ENCODE data around the gene BATF.

The BATF gene

DNA sequence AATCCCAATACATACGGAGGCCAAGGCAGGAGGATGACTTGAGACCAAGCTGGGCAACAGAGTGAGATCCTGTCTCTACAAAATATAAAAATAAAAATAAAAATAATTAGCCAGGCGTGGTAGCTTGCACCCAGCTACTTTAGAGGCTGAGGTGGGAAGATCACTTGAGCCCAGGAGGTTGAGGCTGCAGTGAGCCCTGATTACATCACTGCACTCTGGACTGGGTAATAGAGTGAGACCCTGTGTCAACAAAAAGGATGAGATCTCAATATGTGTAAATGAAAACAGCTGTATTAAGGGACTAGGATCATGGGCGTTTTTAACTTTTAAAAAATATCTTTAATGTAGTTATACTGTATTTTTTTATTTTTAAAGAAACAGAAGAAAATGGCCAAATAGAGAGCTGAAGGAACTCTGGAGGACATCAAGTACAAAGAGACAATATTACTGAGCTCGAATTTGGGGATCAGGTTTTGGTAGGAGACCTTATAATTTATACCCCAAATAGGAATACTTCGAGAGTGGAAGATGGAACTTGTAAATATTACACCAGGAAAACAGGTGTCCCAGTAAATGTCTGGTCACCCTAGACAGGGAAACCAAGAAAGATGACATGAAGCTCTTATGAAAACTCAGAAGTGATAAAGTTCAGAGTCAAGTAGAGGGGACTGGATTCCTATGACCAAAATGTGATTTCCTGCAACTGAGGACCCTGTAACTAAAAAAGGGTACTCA, 13.1 kb downstream of the BATF start:
- no peak for DNase-seq

GRCh38 chr14:75537071-75537470, 14.8 kb downstream of the BATF start:
- no peak for DNase-seq

- no peak for DNase-seq
These were observed 16.9 kb downstream of the BATF start for GRCh38 chr14:75539162-75539560.

- DNase-seq = no peak
These were observed 17.6 kb downstream of the BATF start for GRCh38 chr14:75539561-75540478.

DNA sequence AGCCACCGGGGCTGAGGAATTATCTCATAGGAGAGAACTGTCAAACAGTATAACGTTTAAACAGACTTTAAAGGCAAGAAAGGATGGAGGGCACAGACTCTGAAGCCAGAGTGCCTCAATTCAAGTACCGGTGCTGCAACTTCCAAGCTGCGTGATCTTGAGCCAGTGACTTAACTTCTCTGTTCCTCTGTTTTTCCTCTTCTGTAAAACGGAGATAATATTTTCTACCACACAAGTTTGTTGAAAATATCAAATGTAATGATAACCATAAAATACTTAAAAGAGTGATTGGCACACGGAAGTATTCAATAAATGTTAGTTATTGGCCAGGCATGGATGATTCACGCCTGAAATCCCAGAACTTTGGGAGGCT, 18.2 kb downstream of the BATF start:
- DNase-seq = no peak

DNA sequence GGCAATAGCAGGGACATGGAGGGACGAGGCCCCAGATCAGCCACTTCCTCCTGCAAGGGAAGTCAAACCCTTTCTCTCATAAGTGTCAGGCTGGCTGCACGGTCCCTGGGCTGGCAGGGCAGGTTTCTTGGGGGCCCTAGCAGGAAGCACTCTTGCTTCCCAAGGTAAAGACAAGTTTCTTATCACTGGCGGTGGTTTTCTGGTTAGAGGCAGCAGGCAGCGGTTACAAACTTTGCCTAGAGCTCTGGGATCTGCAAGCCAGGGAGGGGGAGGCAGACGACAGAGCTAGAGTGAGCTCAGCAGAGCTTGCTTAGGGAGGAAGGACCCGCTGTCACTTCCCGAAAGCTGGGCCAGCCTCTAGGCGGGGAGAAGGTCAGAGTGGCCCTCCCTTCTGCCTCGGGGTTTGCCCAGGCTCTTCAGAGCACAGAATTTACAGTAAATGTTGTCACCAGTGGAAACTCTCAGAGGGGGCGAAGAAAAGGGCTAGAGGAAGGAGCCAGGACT, 20.4 kb downstream of the BATF start:
- peak; percentile 83 for DNase-seq

GRCh38 chr14:75543253-75543652, 21.0 kb downstream of the BATF start:
- no peak for DNase-seq

DNA sequence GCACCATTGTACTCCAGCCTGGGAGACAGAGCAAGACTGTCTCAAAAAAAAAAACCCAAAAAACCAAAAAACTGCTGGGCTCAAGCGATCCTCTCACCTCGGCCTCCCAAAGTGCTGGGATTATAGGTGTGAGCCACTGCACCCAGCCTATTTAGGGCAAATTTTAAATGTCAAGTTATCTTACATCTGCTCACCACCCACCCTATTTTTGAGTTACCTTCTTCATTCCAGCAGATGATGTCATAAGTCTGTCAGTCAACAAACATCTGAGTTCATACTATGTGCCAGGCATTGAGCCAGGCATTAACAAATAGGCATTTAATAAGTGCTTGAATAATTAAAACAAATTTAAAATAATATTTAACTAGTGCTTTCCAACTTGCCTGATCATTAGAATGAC, 21.5 kb downstream of the BATF start:
- DNase-seq = no peak

- DNase-seq = no peak
These were observed 23.6 kb downstream of the BATF start for GRCh38 chr14:75545907-75546306.

GRCh38 chr14:75547552-75548250, 25.4 kb downstream of the BATF start:
- DNase-seq = no peak

DNA sequence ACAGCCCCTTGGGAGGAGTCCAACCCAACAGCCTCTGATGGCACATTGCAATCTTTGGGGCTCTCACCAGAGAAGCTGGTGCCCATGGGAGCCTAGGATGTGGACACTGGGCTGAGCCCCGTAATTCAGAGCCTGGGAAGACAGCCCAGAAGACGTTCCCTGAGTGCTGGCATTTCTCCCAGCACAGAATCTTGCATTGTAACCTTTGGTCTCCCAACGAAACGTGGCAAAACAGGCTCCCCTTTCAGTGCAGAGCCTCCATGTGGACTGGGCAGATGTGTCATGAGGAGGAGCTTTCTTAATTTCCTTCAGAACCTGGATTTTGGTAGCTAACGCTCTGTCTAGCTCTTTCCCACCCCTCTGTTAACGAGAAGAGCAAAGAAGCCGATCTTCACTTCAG, 26.3 kb downstream of the BATF start:
- DNase-seq = no peak

DNA sequence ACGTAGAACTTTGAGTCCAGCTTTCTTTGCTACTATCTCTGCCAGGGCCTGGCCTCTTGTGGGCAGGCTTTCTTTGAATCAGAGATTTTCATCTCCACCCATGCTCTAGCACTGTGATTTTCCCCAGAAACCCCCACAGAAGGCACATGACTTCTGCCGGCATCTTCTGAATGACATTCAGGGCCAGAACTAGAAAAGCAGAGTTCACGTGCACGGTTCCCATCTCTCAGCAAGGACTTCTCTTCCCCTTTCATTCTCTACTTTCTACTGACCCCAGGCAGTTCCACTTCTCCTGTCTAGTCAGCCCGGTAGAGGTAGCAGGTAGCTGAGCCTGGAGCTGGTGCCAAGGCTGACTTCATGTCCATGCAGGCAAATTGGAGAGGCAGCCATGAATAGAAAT, 26.9 kb downstream of the BATF start:
- DNase-seq = no peak

GRCh38 chr14:75551021-75551420, 28.8 kb downstream of the BATF start:
- no peak for DNase-seq

DNA sequence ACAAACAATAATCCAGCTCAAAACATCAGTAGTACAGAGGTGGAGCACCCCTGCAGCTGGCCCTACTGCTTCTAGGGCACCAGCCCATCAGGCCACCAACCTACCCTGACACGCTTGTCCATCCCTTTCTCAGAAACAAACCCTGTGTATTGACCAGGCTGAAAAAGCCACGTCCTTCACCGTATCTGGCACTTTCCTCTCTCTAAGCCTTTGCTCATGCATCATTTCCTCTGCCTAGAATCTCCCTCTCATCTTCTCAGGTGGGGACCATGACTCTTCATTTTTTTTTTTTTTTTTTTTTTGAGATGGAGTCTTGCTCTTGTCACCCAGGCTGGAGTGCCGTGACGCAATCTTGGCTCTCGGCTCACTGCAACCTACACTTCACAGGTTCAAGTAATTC, 30.9 kb downstream of the BATF start:
- DNase-seq = no peak

- no peak for DNase-seq
These were observed 31.6 kb downstream of the BATF start for GRCh38 chr14:75553761-75554364.

DNA sequence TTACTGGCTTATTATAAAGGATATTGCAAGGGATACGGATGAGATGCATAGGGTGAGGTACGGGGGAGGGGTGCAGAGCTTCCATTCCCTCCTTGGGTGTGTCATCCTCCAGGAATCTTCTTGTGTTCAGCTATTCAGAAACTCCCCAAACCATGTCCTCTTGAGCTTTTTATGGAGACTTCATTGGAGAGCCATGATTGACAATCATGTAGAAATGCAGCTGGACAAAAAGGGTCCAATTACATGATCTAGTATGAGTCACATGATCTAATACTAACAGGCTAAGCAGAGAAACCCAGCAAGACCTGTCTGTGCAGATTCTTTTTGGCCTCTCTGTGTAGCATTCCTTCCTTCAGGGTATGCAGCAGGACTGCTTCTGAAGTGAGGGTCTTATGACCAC, 32.2 kb downstream of the BATF start:
- no peak for DNase-seq

- DNase-seq = no peak
These were observed 36.2 kb downstream of the BATF start for GRCh38 chr14:75558440-75558839.

GRCh38 chr14:75559045-75559444, 36.8 kb downstream of the BATF start:
- DNase-seq = no peak

GRCh38 chr14:75559451-75560222, 37.4 kb downstream of the BATF start:
- peak; percentile 9 for DNase-seq

DNA sequence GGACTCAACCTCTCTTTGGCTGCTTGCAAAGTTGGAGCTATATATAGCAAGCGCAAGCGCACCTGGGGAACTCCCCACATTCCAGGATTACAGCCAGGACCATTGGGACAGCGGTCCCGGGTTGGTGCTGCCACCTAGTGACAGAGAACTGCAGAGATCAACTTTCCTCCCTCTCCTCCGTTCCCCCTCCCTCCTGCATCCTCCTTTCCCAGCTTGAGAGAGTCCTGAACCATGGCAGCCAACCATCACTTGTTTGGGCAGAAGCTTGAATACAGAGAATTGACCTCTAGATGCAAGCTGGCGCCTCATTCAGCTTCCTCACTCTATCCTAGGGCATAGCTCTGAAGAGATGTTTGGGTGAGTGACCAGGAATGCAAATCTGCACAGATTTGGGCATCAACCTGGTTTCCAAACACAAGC, 38.8 kb downstream of the BATF start:
- peak; percentile 39 for DNase-seq

DNA sequence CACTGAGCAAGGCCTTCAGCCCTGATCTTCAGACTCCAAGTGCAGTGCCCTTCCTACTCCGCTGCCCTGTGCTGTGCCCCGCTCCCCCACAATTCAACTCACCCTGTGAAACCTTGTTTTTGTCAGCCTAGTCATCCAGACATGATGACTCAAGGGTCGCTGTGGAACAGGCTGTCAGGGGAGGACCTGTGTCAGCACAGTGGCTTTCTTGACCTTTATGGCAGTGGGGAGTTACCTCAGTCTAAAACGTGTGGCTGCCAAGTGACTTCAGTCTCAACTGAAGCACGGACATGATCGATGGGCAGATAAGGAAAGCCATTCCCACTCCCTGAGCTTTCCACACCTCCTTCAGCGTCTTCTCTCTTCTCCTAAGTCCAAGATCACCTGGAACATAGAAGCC, 39.8 kb downstream of the BATF start:
- no peak for DNase-seq

DNA sequence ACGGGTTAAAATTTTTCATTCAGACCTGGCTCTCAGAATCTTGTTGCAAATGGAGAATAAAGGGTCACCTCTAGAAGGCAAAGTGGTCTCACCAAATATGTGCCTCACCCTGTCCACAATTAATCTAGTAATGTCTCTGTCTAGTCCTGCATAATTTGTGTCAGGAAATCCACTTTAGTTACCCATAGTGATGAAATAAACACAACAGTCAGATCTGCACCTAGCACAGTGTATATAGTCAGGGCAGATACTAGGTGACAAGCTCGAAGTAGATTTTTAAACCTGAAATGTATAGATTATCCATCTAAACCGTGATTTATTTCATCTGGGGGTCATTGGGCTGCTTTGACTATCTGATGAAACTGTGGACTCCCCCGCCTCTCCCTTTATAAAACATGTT, 40.2 kb downstream of the BATF start:
- no peak for DNase-seq

Data from GDM1 (cell line).